Subcutaneous preadipocyte (primary cell): ENCODE measurements around the gene TUBB2A. TPM values are rescaled to one million over a fixed set of nuclear protein-coding genes. Genes with fewer than 3 reads are reported as not detected.

Source experiments
- total RNA-seq: library from RNA; depleted of rRNA; stranded (reverse); fragments of >200 nt; gene quantifications from 2 replicates; pipeline ENCODE4 v1.2.3, GENCODE V29; 2012

The TUBB2A gene
- total RNA-seq: 42.8 and 45.2 TPM in 2 replicates

DNA sequence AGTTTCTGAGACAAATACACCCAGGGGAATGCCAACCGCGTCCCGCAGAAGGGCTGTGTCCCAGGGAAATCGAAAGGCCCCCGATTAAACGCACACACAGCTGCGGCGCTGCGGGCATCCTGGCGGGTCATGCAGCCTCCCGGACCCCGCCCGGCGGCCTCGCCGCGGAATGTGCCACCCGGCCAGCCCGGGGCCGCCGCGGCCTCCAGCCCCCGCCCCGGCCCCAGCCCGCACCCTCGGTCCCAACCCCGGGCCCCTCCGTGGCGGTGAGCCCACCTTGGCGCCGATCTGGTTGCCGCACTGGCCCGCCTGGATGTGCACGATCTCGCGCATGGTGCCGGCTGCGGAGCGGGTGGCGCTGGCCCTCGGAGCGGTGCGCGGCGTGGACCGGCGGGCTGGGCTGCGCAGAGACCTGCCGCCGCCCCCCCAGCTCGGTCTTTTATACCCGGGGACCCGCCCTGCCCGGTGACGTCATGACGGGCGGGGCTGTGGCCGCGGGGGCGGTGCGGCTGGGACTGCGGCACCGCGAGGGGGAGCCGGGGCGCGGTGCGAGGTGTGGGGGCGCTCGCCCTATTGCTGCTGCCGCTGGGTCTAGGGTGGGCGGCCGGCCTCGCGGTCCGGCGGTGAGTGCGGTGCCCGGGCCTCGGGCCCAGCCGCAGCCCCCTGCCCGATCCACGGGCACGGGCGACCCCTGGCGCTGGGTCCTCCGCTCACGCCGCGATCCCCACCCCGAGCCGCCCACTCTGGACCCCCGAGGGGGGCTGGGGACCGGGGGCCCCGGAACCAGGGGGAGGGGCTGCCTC lies at the start of gene TUBB2A:
Gene TUBB2A (minus strand): TSS at position 414 of the 803 bp plus-strand sequence. CDS start 81 bp downstream, at position 333.

DNA sequence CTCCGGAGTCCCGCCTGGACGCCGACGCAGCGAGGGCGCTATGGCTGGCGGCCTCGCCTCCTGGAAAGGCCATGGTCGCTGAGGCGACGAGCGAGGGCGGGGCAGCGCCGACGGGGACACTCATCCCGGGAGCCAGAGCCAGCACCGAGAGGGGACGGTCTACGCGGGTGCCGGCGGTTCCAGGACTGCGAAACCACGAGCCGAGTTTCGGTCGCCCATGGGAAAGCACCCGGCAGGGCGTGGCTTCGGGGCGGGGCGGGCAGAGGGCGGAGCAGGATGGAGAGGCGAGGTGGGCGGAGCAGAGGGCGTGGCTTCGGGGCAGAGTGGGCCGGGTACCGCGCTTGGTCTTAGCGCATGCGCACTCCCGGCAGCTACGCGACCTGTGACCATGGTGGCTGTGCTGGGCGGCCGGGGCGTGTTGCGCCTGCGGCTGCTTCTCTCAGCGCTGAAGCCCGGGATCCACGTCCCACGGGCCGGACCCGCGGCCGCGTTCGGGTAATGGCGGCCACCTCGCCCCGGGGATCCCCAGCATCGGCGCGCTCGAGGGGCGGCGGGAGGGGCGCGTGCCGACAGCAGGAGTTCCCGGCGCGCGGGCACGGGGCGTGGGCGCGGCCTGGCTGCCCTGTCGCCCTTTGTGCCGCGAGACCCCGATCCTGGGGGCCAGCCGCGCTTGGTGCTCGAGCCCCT lies 38.8 kb downstream of the TUBB2A start, which contains the start of gene BPHL:
Gene BPHL (plus strand): TSS at position 359 of the 687 bp plus-strand sequence. CDS start 30 bp downstream, at position 389.

Other genes starting within 250 kb of the TUBB2A start
- gene SERPINB6, start 186.0 kb downstream of the TUBB2A start, total RNA-seq: 88.2 and 112 TPM in 2 replicates
- 12.7 and 15.8 TPM in 2 replicates for gene NQO2, start 157.7 kb downstream of the TUBB2A start, total RNA-seq
- gene RIPK1, start 89.0 kb downstream of the TUBB2A start, total RNA-seq: 13.2 and 15.8 TPM in 2 replicates
- gene BPHL, start 38.8 kb downstream of the TUBB2A start, total RNA-seq: 9.6 and 10.6 TPM in 2 replicates
- gene TUBB2B, start 70.1 kb upstream of the TUBB2A start, total RNA-seq: 0.37 and 2.7 TPM in 2 replicates
- 39.9 and 43.4 TPM in 2 replicates for gene PSMG4, start 101.4 kb upstream of the TUBB2A start, total RNA-seq